HEK293T (cell line): ENCODE data around the gene INPP5A.

Source experiments
- ARNT ChIP-seq: fragments of 450-650 bp; IDR thresholded peaks from 2 replicates; pipeline ENCODE4 v1.6.1; 2017; ENCODE audit warnings: mild to moderate bottlenecking
- BHLHE40 ChIP-seq: fragments of 450-650 bp; IDR thresholded peaks from 2 replicates; pipeline ENCODE4 v1.6.1; 2016; ENCODE audit warnings: mild to moderate bottlenecking, moderate library complexity, borderline replicate concordance
- FOXA1 ChIP-seq: fragments of 450-650 bp; IDR thresholded peaks from 2 replicates; pipeline ENCODE4 v1.6.1; 2016; ENCODE audit warnings: mild to moderate bottlenecking
- FOXK2 ChIP-seq: fragments of 450-650 bp; IDR thresholded peaks from 2 replicates; pipeline ENCODE4 v1.6.1; 2016; ENCODE audit warnings: mild to moderate bottlenecking
- FOXM1 ChIP-seq: fragments of 450-650 bp; IDR thresholded peaks from 2 replicates; pipeline ENCODE4 v1.6.1; 2017; ENCODE audit warnings: mild to moderate bottlenecking, borderline replicate concordance
- HDGF ChIP-seq: fragments of 450-650 bp; IDR thresholded peaks from 2 replicates; pipeline ENCODE4 v1.6.1; 2017; ENCODE audit warnings: antibody characterized with exemption, borderline replicate concordance
- LEF1 ChIP-seq: fragments of 450-650 bp; IDR thresholded peaks from 2 replicates; pipeline ENCODE4 v1.6.1; 2017; ENCODE audit warnings: mild to moderate bottlenecking, borderline replicate concordance
- NFRKB ChIP-seq: fragments of 450-650 bp; IDR thresholded peaks from 2 replicates; pipeline ENCODE4 v1.6.1; 2016; ENCODE audit warnings: mild to moderate bottlenecking, moderate library complexity
- PKNOX1 ChIP-seq: fragments of 450-650 bp; IDR thresholded peaks from 2 replicates; pipeline ENCODE4 v1.6.1; 2016
- SUZ12 ChIP-seq: fragments of 450-650 bp; IDR thresholded peaks from 2 replicates; pipeline ENCODE4 v1.6.1; 2016; ENCODE audit warnings: mild to moderate bottlenecking
- TARDBP ChIP-seq: fragments of 450-650 bp; IDR thresholded peaks from 2 replicates; pipeline ENCODE4 v1.6.1; 2016
- ZNF384 ChIP-seq: fragments of 450-650 bp; IDR thresholded peaks from 2 replicates; pipeline ENCODE4 v1.6.1; 2016

- no peak for TF ChIP-seq FOXM1
- no peak for TF ChIP-seq FOXA1
- no peak for TF ChIP-seq BHLHE40
- no peak for TF ChIP-seq ZNF384
- TF ChIP-seq PKNOX1: no peak
- no peak for TF ChIP-seq TARDBP
- TF ChIP-seq ARNT: no peak
- no peak for TF ChIP-seq HDGF
- TF ChIP-seq LEF1: no peak
- no peak for TF ChIP-seq FOXK2
- TF ChIP-seq SUZ12: no peak
- no peak for TF ChIP-seq NFRKB
These were observed 130.4 kb downstream of the INPP5A start for GRCh38 chr10:132668048-132668394.
